Measurements from ENCODE around the gene RTBDN. TPM values are rescaled to one million over a fixed set of nuclear protein-coding genes. Genes with fewer than 3 reads are reported as not detected.
A peak's percentile ranks its signal among the peaks of the same experiment; 100 is the strongest.

RTBDN gene
- total and polyA plus RNA-seq, 10 of the 15 experiments (the other 5 are each of a cell fraction or from before 2014, with no cell fraction given): 0.45 TPM; not detected in 9

DNA sequence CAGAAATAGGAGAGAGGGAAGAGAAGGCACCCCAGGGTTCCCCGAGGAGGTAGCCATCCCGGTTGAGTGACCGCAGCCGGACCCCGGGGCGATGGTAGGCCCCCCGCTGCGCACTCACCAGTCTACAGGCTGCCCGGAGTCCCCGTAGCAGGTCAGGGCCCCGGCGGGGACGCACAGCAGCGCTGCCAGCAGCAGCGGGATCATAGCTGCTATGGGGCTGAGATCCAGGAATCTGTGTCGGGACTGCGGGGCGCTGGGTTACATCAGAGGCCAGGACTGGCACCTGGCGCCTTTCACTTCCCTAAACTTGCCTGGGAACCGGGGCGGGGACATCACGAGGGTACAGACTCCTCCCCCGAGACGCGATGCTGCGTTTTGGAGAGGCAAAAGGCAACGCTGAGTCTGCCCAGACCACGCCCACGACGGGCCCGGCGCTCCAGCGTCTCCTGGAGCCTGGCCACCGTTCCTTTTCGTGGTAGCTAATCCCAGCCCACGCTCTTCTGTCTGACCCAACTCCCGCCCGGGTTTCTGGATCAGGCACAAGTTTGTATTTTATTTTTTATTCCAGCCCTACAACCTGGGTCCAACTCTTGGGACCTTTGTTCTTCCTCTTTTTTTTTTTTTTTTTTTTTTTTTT lies 46.9 kb upstream of the RTBDN start, which contains the start of gene DNASE2 (continued):
- TF ChIP-seq, protein P1, sequence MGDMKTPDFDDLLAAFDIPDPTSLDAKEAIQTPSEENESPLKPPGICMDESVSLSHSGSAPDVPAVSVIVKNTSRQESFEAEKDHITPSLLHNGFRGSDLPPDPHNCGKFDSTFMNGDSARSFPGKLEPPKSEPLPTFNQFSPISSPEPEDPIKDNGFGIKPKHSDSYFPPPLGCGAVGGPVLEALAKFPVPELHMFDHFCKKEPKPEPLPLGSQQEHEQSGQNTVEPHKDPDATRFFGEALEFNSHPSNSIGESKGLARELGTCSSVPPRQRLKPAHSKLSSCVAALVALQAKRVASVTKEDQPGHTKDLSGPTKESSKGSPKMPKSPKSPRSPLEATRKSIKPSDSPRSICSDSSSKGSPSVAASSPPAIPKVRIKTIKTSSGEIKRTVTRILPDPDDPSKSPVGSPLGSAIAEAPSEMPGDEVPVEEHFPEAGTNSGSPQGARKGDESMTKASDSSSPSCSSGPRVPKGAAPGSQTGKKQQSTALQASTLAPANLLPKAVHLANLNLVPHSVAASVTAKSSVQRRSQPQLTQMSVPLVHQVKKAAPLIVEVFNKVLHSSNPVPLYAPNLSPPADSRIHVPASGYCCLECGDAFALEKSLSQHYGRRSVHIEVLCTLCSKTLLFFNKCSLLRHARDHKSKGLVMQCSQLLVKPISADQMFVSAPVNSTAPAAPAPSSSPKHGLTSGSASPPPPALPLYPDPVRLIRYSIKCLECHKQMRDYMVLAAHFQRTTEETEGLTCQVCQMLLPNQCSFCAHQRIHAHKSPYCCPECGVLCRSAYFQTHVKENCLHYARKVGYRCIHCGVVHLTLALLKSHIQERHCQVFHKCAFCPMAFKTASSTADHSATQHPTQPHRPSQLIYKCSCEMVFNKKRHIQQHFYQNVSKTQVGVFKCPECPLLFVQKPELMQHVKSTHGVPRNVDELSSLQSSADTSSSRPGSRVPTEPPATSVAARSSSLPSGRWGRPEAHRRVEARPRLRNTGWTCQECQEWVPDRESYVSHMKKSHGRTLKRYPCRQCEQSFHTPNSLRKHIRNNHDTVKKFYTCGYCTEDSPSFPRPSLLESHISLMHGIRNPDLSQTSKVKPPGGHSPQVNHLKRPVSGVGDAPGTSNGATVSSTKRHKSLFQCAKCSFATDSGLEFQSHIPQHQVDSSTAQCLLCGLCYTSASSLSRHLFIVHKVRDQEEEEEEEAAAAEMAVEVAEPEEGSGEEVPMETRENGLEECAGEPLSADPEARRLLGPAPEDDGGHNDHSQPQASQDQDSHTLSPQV (IDR thresholded peaks at IDR 0.05): no peak
- TF ChIP-seq CEBPB (IDR thresholded peaks at IDR 0.05; ENCODE audit: borderline replicate concordance in 1 of 2, low read depth in 2 of 2, low read length in 2 of 2): no peak
- 0 out of 2 replicates have a peak, but pooled peaks have one; percentile 51 for TF ChIP-seq MLLT1 (IDR thresholded peaks at IDR 0.05)
- peak; percentile 61; the same call in 1 of the 2 replicates for TF ChIP-seq POLR2AphosphoS2 (IDR thresholded peaks at IDR 0.05; ENCODE audit: low read depth, low read length)
- TF ChIP-seq SMC3 (IDR thresholded peaks at IDR 0.05; ENCODE audit: borderline replicate concordance, low read length): no peak
- TF ChIP-seq GATAD2B (conservative IDR thresholded peaks at IDR 0.05; ENCODE audit: low read depth): peak; percentile 92
- TF ChIP-seq CUX1 (IDR thresholded peaks at IDR 0.05; ENCODE audit: insufficient replicate concordance, low read depth, low read length): no peak
- TF ChIP-seq POU2F2 (IDR thresholded peaks at IDR 0.05; ENCODE audit: borderline replicate concordance, low read depth, low read length): peak; percentile 55; the same call in 2 of the 3 replicates
- no peak for TF ChIP-seq JUNB (IDR thresholded peaks at IDR 0.05)
- peak; percentile 47; the same call in 1 of the 2 replicates for TF ChIP-seq MTA2 (IDR thresholded peaks at IDR 0.05; ENCODE audit: low read depth)
- peak; percentile 99 for TF ChIP-seq SPI1 (IDR thresholded peaks at IDR 0.05; ENCODE audit: borderline replicate concordance, insufficient read depth, low read depth, low read length)
- 0 out of 2 replicates have a peak, but pooled peaks have one; percentile 73 for TF ChIP-seq NBN (IDR thresholded peaks at IDR 0.05)
- TF ChIP-seq MYB (IDR thresholded peaks at IDR 0.05; ENCODE audit: borderline replicate concordance, low read depth, low read length): no peak
- 0 out of 2 replicates have a peak, but pooled peaks have one; percentile 9 for TF ChIP-seq PAX5 (IDR thresholded peaks at IDR 0.05; ENCODE audit: borderline replicate concordance, low read depth, low read length)
- TF ChIP-seq BHLHE40 (IDR thresholded peaks at IDR 0.05; ENCODE audit: borderline replicate concordance in 1 of 2, low read depth in 2 of 2, low read length in 1 of 2): peak in 1 of 2 experiments; percentile 46; a peak in 2 of 4 replicates
- TF ChIP-seq RUNX3 (IDR thresholded peaks at IDR 0.05; ENCODE audit: low read length): peak; percentile 27; the same call in 1 of the 2 replicates
- peak; percentile 55; the same call in 1 of the 2 replicates for TF ChIP-seq RCOR1 (conservative IDR thresholded peaks at IDR 0.05; ENCODE audit: low read depth, low read length)
